Activated CD4-positive, alpha-beta memory T cell treated with anti-CD3 and anti-CD28 coated beads for 36 hours (primary cell): ENCODE measurements around the gene CCR9. TPM values are rescaled to one million over a fixed set of nuclear protein-coding genes. Genes with fewer than 3 reads are reported as not detected.

Experiments used
- CTCF ChIA-PET: fragments of 350-600 bp; sonication (Branson Sonifier 250); formaldehyde crosslinking; loops from one replicate; lab custom pipeline; 2021; ENCODE audit warnings: antibody characterized with exemption, inconsistent platforms; lab: Charles Lee
- POLR2A ChIA-PET: fragments of 350-600 bp; sonication (Branson Sonifier 250); formaldehyde crosslinking; loops from one replicate; lab custom pipeline; 2021; ENCODE audit warnings: antibody characterized with exemption; lab: Charles Lee
- DNase-seq: peaks from one replicate; pipeline ENCODE4 v3.0.0-alpha.2; 2020
- H3K27ac Mint-ChIP-seq: one replicate; pipeline ENCODE4 v1.8.0; 2021; ENCODE audit warnings: mixed read lengths
- H3K27me3 Mint-ChIP-seq: one replicate; pipeline ENCODE4 v1.8.0; 2021; ENCODE audit warnings: mixed read lengths
- H3K36me3 Mint-ChIP-seq: one replicate; pipeline ENCODE4 v1.8.0; 2021; ENCODE audit warnings: mixed read lengths
- H3K4me1 Mint-ChIP-seq: one replicate; pipeline ENCODE4 v1.8.0; 2021; ENCODE audit warnings: low read depth, mixed read lengths
- H3K4me3 Mint-ChIP-seq: one replicate; pipeline ENCODE4 v1.8.0; 2021; ENCODE audit warnings: mild to moderate bottlenecking, mixed read lengths
- H3K9me3 Mint-ChIP-seq: one replicate; pipeline ENCODE4 v1.8.0; 2021; ENCODE audit warnings: mixed read lengths
- intact Hi-C: fragments of 100-400 bp; cut with micrococcal nuclease; formaldehyde crosslinking; loops from one replicate; pipeline ENCODE4 v1.15.1; 2023
- total RNA-seq, 2 experiments: library from RNA; stranded (reverse); gene quantifications; one replicate each; pipeline ENCODE4 v1.2.3, GENCODE V29; 2021

The CCR9 gene
- total RNA-seq, 2 experiments from 2014 or later: not detected

- H3K4me1 Mint-ChIP-seq: peaks cover 41% of the 10 kb centered on the region
- no peak overlapping the region for H3K4me3 Mint-ChIP-seq
- no peaks in the 10 kb centered on the region for H3K9me3 Mint-ChIP-seq
- H3K27ac Mint-ChIP-seq: no peak overlapping the region
- peaks cover 3% of the 10 kb centered on the region for H3K36me3 Mint-ChIP-seq
- ChIA-PET CTCF (no interaction called here), POLR2A (interaction anchor here (0.5 kb wide), 1 partner anchor 937 kb away, joined by 4 read pairs; no protein-coding TSS in a partner anchor)
- no peak for DNase-seq
- intact Hi-C loops: no loop called here
- peaks cover 26% of the 10 kb centered on the region for H3K27me3 Mint-ChIP-seq
Measured at GRCh38 chr3:45911511-45912226, 25.3 kb downstream of the CCR9 start.

DNA sequence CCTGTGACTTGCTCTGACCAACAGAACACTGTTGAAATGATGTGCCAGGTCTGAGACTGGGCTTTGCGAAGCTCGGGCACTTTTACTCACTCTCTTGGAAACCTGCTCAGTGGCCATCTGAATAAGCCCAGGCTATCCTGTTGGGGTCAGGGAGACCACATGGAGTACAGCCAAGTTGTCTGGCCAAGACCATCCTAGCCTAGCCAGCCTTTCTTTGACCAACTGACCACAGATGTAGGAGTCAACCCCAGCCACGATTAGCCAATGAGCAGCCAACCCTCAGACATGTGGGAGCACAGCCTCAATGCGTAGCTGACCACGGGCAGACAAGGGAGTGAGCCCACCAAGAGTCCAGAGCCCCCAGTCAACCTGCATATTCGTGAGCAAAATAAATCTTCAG lies 26.1 kb downstream of the CCR9 start:
- Mint-ChIP-seq H3K36me3 (peaks cover 3% of the 10 kb centered on the region), H3K27me3 (peaks cover 26% of the 10 kb centered on the region), H3K27ac (no peak overlapping the region), H3K4me1 (peaks cover 44% of the 10 kb centered on the region), H3K9me3 (no peaks in the 10 kb centered on the region), H3K4me3 (no peak overlapping the region)
- DNase-seq: no peak
- ChIA-PET CTCF (interaction anchor here (1.3 kb wide), 1 partner anchor 166 kb away, joined by 3 read pairs; no protein-coding TSS in a partner anchor), POLR2A (no interaction called here)
- intact Hi-C loops: no loop called here

- ChIA-PET CTCF (no interaction called here), POLR2A (no interaction called here)
- intact Hi-C loops: loop anchor here (1.0 to 5.0 kb wide), 5 partner anchors 33 to 458 kb away; partner anchors contain the start of gene CCR5
- peaks cover 44% of the 10 kb centered on the region for H3K4me1 Mint-ChIP-seq
- no peak overlapping the region for H3K27ac Mint-ChIP-seq
- DNase-seq: no peak
- H3K9me3 Mint-ChIP-seq: no peaks in the 10 kb centered on the region
- peaks cover 13% of the 10 kb centered on the region for H3K36me3 Mint-ChIP-seq
- H3K4me3 Mint-ChIP-seq: no peak overlapping the region
- H3K27me3 Mint-ChIP-seq: peaks cover 26% of the 10 kb centered on the region
Measured at GRCh38 chr3:45914362-45915058, 28.2 kb downstream of the CCR9 start.

DNA sequence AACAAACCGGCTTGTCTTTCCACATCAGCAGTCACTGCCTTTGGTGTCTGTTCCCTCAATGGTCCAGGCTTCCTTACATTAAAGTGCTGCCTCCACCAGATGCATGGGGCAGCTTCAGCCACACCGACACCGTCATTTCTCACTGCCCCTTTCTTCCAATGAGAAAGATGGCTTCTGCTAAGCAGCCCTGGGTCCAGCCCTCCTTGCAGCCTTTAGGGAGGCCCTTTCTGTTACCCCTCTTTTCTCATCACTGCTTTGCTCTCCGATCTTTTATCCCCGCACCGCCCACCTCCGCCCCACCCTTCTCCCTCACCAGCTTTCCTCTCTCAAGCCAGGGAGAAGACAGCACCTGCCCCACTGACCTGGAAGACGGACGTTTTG lies 28.7 kb downstream of the CCR9 start:
- peaks cover 44% of the 10 kb centered on the region for H3K4me1 Mint-ChIP-seq
- peaks cover 13% of the 10 kb centered on the region for H3K36me3 Mint-ChIP-seq
- no peak for DNase-seq
- H3K9me3 Mint-ChIP-seq: no peaks in the 10 kb centered on the region
- intact Hi-C loops: loop anchor here (1.0 to 5.0 kb wide), 5 partner anchors 34 to 457 kb away; partner anchors contain the start of gene CCR5
- peak overlapping the region; percentile 61 for H3K27ac Mint-ChIP-seq
- ChIA-PET POLR2A (interaction anchor here (0.5 to 1.3 kb wide), 4 partner anchors 50 to 221 kb away, joined by 3 to 9 read pairs (median 4); no protein-coding TSS in a partner anchor), CTCF (interaction anchor here (1.3 to 1.4 kb wide), 2 partner anchors 14 to 255 kb away, joined by 4 read pairs; no protein-coding TSS in a partner anchor)
- H3K27me3 Mint-ChIP-seq: peaks cover 23% of the 10 kb centered on the region
- peak overlapping the region; percentile 46 for H3K4me3 Mint-ChIP-seq

DNA sequence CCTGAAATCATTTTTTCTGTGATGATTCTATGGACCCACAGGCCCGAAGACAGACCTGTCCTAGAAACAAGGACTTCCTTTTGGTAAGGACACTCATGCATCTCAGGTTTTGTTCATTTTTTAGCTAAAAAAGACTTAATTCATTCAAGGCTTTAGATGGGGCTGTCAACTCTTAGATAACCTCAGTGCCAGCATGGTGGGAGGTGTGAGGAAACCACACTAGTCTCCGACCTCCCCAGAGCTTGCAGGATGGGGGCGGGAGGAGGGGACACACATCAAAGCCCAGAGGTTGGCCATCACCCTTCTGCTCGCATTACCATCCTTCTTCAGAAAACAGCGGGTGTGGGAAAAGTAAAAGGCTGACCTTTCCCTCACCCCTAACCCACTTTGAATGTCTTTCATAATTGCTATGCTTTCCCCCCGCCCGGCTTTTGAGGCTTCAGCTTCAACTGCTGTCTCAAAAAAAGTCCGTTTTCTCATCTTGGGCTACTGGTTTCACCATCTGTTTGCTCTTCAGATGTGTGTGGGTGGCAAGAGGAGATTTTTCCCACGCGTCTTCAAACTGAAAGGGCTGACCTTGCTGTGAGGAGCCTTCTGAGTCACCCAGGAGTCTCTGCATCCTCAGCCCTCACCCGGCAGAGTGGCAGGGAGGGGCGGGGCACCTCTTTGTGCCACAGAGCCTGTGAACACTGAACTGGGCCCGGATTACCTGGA lies 29.3 kb downstream of the CCR9 start:
- ChIA-PET CTCF (interaction anchor here (0.6 to 1.4 kb wide), 3 partner anchors 13 to 256 kb away, joined by 4 to 6 read pairs (median 4); no protein-coding TSS in a partner anchor), POLR2A (interaction anchor here (0.5 to 1.3 kb wide), 5 partner anchors 51 to 222 kb away, joined by 3 to 9 read pairs (median 3); no protein-coding TSS in a partner anchor)
- Mint-ChIP-seq H3K36me3 (peaks cover 15% of the 10 kb centered on the region), H3K27me3 (peaks cover 19% of the 10 kb centered on the region), H3K27ac (peak overlapping the region; percentile 61), H3K4me3 (peak overlapping the region; percentile 46), H3K9me3 (no peaks in the 10 kb centered on the region), H3K4me1 (peaks cover 44% of the 10 kb centered on the region)
- intact Hi-C loops: loop anchor here (1.0 to 5.0 kb wide), 7 partner anchors 34 to 457 kb away; partner anchors contain the start of gene CCR5
- peak; percentile 91 for DNase-seq

DNA sequence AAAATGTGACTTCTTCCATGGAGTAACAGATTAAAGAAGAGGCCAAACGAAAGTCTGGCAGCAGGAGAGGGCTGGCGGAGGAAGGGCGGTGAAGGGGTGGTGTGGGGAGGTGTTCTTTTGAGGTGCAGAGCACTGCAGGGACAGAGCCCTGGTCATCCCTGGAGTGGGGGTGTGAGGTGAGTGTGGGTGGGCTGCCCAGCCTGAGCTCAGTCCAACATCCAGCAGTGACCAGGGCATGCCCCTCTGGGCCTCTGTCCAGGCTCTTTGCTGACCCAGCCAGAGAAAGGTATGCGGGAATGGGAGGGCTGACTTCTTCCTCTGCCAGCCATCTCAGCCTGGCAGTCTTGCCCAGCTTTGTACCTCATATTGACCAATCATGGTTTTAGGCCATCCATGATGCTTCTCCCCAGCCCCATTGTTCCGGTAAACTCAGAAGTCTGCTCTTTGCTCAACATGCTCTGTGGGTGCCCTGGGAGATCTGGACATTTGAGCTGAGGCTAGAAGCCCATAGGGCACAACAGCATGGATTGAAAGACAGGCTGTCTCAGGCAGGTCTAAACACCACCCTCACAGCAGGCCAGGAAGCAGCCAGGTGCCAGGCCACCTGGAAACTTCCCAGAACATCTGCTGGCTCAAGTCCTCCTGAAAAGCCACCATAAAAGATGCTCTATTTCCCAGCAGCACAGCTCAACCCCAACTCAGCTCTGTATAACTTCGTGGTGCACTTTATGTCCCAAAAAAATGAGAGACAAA lies 31.0 kb downstream of the CCR9 start:
- Mint-ChIP-seq H3K4me3 (no peak overlapping the region), H3K27me3 (peaks cover 13% of the 10 kb centered on the region), H3K36me3 (peaks cover 24% of the 10 kb centered on the region), H3K9me3 (no peaks in the 10 kb centered on the region), H3K4me1 (peaks cover 41% of the 10 kb centered on the region), H3K27ac (no peak overlapping the region)
- DNase-seq: no peak
- intact Hi-C loops: loop anchor here (5.0 kb wide), 4 partner anchors 225 to 455 kb away; partner anchors contain the start of gene CCR5
- ChIA-PET POLR2A (no interaction called here), CTCF (no interaction called here)

DNA sequence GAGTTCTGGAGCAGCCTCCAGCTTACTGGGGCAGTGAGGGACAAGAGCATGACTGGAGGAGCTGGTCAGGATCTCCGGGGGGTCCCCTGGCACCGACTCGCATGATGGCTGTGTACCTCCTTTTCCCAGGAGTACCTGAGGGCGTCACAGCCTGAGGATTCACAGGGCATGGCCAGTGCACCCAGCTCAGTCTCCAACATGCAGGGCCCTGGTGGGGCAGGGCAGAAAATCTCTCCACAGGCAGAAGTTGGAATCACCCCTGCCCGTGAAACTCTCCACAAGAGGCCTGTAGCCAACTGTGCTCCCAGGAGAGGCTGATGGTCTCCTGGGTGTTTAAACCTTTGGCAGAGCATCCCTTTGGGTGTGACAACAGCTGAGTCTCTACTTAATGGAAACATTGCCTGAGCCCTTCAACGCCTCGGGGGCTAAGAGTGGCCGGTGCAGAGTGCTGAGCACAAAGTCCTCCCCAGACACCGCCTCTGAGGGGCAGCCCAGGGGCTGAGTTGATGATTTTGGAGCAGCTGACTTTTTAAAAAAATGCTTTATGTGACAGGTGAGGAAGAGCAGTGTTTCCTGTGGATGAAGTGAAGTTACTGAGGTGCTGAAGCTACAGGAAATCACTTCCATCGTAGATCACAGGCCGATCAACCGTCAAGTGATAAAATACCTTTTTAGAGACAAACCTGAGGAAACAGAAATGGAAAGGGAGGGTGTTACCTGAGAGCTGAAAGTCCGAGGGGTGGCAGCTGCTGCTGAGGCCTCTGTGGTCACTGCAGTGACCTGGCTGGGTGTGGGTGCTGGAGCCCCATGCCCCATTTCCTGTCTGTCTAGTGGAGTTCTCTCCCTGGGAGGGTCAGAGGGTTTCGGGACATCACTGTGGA lies 35.1 kb downstream of the CCR9 start:
- intact Hi-C loops: no loop called here
- no peak for DNase-seq
- CTCF ChIA-PET: interaction anchor here (0.6 to 2.8 kb wide), 6 partner anchors 7 to 265 kb away, joined by 3 to 15 read pairs (median 6); no protein-coding TSS in a partner anchor
- POLR2A ChIA-PET: interaction anchor here (0.6 kb wide), 1 partner anchor 41 kb away, joined by 3 read pairs; no protein-coding TSS in a partner anchor
- Mint-ChIP-seq H3K4me3 (no peak overlapping the region), H3K36me3 (peaks cover 41% of the 10 kb centered on the region), H3K9me3 (no peaks in the 10 kb centered on the region), H3K27me3 (no peaks in the 10 kb centered on the region), H3K27ac (no peak overlapping the region), H3K4me1 (peaks cover 22% of the 10 kb centered on the region)

- ChIA-PET POLR2A (no interaction called here), CTCF (interaction anchor here (0.6 to 1.9 kb wide), 2 partner anchors 17 to 88 kb away, joined by 5 to 7 read pairs; no protein-coding TSS in a partner anchor)
- no peak overlapping the region for H3K27ac Mint-ChIP-seq
- peaks cover 41% of the 10 kb centered on the region for H3K36me3 Mint-ChIP-seq
- intact Hi-C loops: no loop called here
- H3K27me3 Mint-ChIP-seq: no peaks in the 10 kb centered on the region
- no peaks in the 10 kb centered on the region for H3K9me3 Mint-ChIP-seq
- H3K4me3 Mint-ChIP-seq: no peak overlapping the region
- no peak for DNase-seq
- H3K4me1 Mint-ChIP-seq: peaks cover 16% of the 10 kb centered on the region
Measured at GRCh38 chr3:45922039-45922326, 35.6 kb downstream of the CCR9 start.

GRCh38 chr3:45922950-45923590 lies 36.7 kb downstream of the CCR9 start:
- Mint-ChIP-seq H3K27me3 (no peaks in the 10 kb centered on the region), H3K27ac (no peak overlapping the region), H3K4me1 (peaks cover 14% of the 10 kb centered on the region), H3K36me3 (peaks cover 49% of the 10 kb centered on the region), H3K4me3 (no peak overlapping the region), H3K9me3 (no peaks in the 10 kb centered on the region)
- no peak for DNase-seq
- intact Hi-C loops: no loop called here
- CTCF ChIA-PET: interaction anchor here (0.7 to 2.3 kb wide), 5 partner anchors 8 to 162 kb away, joined by 3 to 13 read pairs (median 5); no protein-coding TSS in a partner anchor
- POLR2A ChIA-PET: no interaction called here

GRCh38 chr3:45923755-45924154 lies 37.4 kb downstream of the CCR9 start:
- peaks cover 9% of the 10 kb centered on the region for H3K4me1 Mint-ChIP-seq
- DNase-seq: peak; percentile 39
- no peak overlapping the region for H3K27ac Mint-ChIP-seq
- H3K27me3 Mint-ChIP-seq: no peaks in the 10 kb centered on the region
- peaks cover 50% of the 10 kb centered on the region for H3K36me3 Mint-ChIP-seq
- CTCF ChIA-PET: interaction anchor here (1.2 to 2.3 kb wide), 3 partner anchors 7 to 155 kb away, joined by 3 to 13 read pairs (median 5); no protein-coding TSS in a partner anchor
- POLR2A ChIA-PET: no interaction called here
- H3K4me3 Mint-ChIP-seq: no peak overlapping the region
- intact Hi-C loops: no loop called here
- no peaks in the 10 kb centered on the region for H3K9me3 Mint-ChIP-seq
